ENCODE measurements around the gene GBP5.
"Not testable (repeated sequence)": the region's sequence is repeated elsewhere in the genome, so short reads cannot be mapped to it uniquely, and the experiment has no call there.

GBP5 gene

GRCh38 chr1:89272269-89273041 is at the start of gene GBP5:
Gene GBP5 (minus strand): TSS chr1:89272860. CDS start chr1:89269555, 3,305 bp downstream.
- DNase-seq (ENCODE audit: low read depth in 2 of 2) = not testable (repeated sequence)

GRCh38 chr1:89322402-89322801 is 49.7 kb upstream of the GBP5 start:
- DNase-seq (ENCODE audit: low read depth in 2 of 2) = no peak

GRCh38 chr1:89312572-89312971 is 39.9 kb upstream of the GBP5 start:
- no peak for DNase-seq (ENCODE audit: low read depth in 2 of 2)

GRCh38 chr1:89311757-89312156 is 39.1 kb upstream of the GBP5 start:
- DNase-seq (ENCODE audit: low read depth in 2 of 2) = no peak

GRCh38 chr1:89310976-89311375 is 38.3 kb upstream of the GBP5 start:
- no peak for DNase-seq (ENCODE audit: low read depth in 2 of 2)

GRCh38 chr1:89310505-89310904 is 37.8 kb upstream of the GBP5 start:
- DNase-seq (ENCODE audit: low read depth in 2 of 2) = no peak

GRCh38 chr1:89309828-89310227 is 37.2 kb upstream of the GBP5 start:
- DNase-seq (ENCODE audit: low read depth in 2 of 2) = no peak

GRCh38 chr1:89306273-89306672 is 33.6 kb upstream of the GBP5 start:
- DNase-seq (ENCODE audit: low read depth in 2 of 2) = no peak

GRCh38 chr1:89305493-89305892 is 32.8 kb upstream of the GBP5 start:
- DNase-seq (ENCODE audit: low read depth in 2 of 2) = no peak

- DNase-seq (ENCODE audit: low read depth in 2 of 2) = no peak
These were observed 32.0 kb upstream of the GBP5 start for GRCh38 chr1:89304572-89305230.

GRCh38 chr1:89302697-89303332 is 30.2 kb upstream of the GBP5 start:
- DNase-seq (ENCODE audit: low read depth in 2 of 2) = no peak

GRCh38 chr1:89299739-89300463 is 27.2 kb upstream of the GBP5 start:
- not testable (repeated sequence) for DNase-seq (ENCODE audit: low read depth in 2 of 2)

- DNase-seq (ENCODE audit: low read depth in 2 of 2) = no peak
These were observed 25.8 kb upstream of the GBP5 start for GRCh38 chr1:89298461-89298860.

GRCh38 chr1:89295187-89295586 is 22.5 kb upstream of the GBP5 start:
- DNase-seq (ENCODE audit: low read depth in 2 of 2) = no peak

GRCh38 chr1:89291276-89291675 is 18.6 kb upstream of the GBP5 start:
- DNase-seq (ENCODE audit: low read depth in 2 of 2) = no peak

- no peak for DNase-seq (ENCODE audit: low read depth in 2 of 2)
These were observed 15.3 kb upstream of the GBP5 start for GRCh38 chr1:89288051-89288340.

- no peak for DNase-seq (ENCODE audit: low read depth in 2 of 2)
These were observed 14.8 kb upstream of the GBP5 start for GRCh38 chr1:89287181-89288050.

GRCh38 chr1:89286549-89287180 is 14.0 kb upstream of the GBP5 start:
- DNase-seq (ENCODE audit: low read depth in 2 of 2) = no peak

GRCh38 chr1:89285745-89286380 is 13.2 kb upstream of the GBP5 start:
- DNase-seq (ENCODE audit: low read depth in 2 of 2) = no peak

- not testable (repeated sequence) for DNase-seq (ENCODE audit: low read depth in 2 of 2)
These were observed 11.6 kb upstream of the GBP5 start for GRCh38 chr1:89284078-89284763.

All from fibroblast of skin of left biceps (primary cell).